Muscle layer of colon (tissue), 2 donors: ENCODE measurements around the gene ANAPC13.

ENCODE experiments used
- H3K27ac ChIP-seq: one replicate; pipeline ENCODE4 v1.7.0; 2013; ENCODE audit warnings: low read depth, mild to moderate bottlenecking, low read length, moderate library complexity
- H3K27me3 ChIP-seq, 2 donors: one replicate each; pipeline ENCODE4 v1.7.0; 2013; ENCODE audit warnings: low read length in 2 of 2, mild to moderate bottlenecking in 2 of 2; ENCODE audit not compliant: insufficient read depth in 2 of 2, control insufficient read depth in 1 of 2
- H3K36me3 ChIP-seq: one replicate; pipeline ENCODE4 v1.7.0; 2013; ENCODE audit warnings: mild to moderate bottlenecking, low read length; ENCODE audit not compliant: insufficient read depth
- H3K4me1 ChIP-seq: one replicate; pipeline ENCODE4 v1.7.0; 2013; ENCODE audit warnings: mild to moderate bottlenecking, low read length; ENCODE audit not compliant: insufficient read depth
- H3K4me3 ChIP-seq, 2 donors: one replicate each; pipeline ENCODE4 v1.7.0; 2013; ENCODE audit warnings: low read length in 2 of 2, low read depth in 1 of 2, mild to moderate bottlenecking in 1 of 2, moderate library complexity in 1 of 2
- H3K9ac ChIP-seq: one replicate; pipeline ENCODE4 v1.7.0; 2013; ENCODE audit warnings: low read length
- H3K9me3 ChIP-seq: one replicate; pipeline ENCODE4 v1.7.0; 2013; ENCODE audit warnings: mild to moderate bottlenecking, low read length
- donor health status: abdominal sarcoma.
- donor health status: Adenocarcinoma of cecum.

Gene ANAPC13

GRCh38 chr3:134485718-134486576, at the start of gene ANAPC13, which contains the start of gene CEP63:
Gene ANAPC13 (minus strand): TSS chr3:134485985. CDS start chr3:134482904, 3,081 bp downstream.
Gene CEP63 (plus strand): TSS chr3:134486057. CDS start chr3:134495321, 9,264 bp downstream.
- Histone ChIP-seq H3K4me1 (peaks cover 25% of the 10 kb centered on the region), H3K9ac (peak within 1 kb of the TSS; percentile 97), H3K27me3 (no peaks in the 10 kb centered on the region), H3K4me3 (peak within 1 kb of the TSS; percentile 86 to 98), H3K27ac (peak within 1 kb of the TSS; percentile 98), H3K9me3 (no peaks in the 10 kb centered on the region), H3K36me3 (peaks cover 18% of the 10 kb centered on the region)

DNA sequence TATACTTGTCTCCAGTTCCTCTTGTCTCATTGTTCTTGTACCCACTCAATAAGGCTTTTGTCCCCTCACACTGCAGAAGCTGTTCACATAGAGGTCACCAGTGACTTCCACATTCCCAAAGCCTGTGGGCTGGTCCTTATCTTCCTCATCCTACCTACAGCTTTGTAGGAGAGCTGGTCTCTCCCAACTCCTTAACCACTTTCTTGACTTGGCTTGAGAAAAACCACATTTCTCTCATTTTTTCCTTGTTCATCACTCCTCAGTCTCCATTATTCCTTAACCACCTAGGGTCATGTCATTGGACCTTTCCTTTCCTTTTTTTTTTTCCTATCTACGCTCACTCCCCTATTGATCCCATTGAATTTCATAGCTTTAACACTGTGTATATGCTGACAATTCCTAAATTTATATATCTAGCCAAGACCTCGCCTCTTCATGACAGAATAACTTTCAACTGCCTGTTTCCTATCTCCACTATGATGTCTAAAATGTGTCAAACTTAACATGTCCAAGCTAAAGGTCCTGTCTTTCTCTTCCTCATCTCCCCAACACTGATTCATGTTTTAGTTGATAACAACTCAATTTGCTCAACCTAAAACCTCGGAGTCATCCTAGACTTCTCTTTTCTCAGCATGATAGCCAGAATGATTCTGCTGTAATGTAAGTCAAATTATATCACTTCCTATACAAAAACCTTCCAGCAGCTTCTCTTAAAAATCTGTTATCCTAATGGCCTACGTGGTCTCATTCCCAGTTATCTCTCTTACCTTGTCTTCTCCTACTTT, 49.6 kb upstream of the ANAPC13 start:
- Histone ChIP-seq H3K27me3 (no peaks in the 10 kb centered on the region), H3K36me3 (peaks cover 25% of the 10 kb centered on the region), H3K4me3 (no peak overlapping the region)

GRCh38 chr3:134533493-134533892, 47.7 kb upstream of the ANAPC13 start:
- Histone ChIP-seq H3K36me3 (peaks cover 25% of the 10 kb centered on the region), H3K27me3 (no peaks in the 10 kb centered on the region), H3K4me1 (no peaks in the 10 kb centered on the region), H3K9me3 (no peaks in the 10 kb centered on the region), H3K9ac (no peak overlapping the region), H3K27ac (no peak overlapping the region), H3K4me3 (no peak overlapping the region)

More for the DNA sequence above, 49.6 kb upstream of the ANAPC13 start:
- no peak overlapping the region for H3K9ac ChIP-seq
- no peaks in the 10 kb centered on the region for H3K9me3 ChIP-seq
- no peak overlapping the region for H3K27ac ChIP-seq
- H3K4me1 ChIP-seq, result no peaks in the 10 kb centered on the region

DNA sequence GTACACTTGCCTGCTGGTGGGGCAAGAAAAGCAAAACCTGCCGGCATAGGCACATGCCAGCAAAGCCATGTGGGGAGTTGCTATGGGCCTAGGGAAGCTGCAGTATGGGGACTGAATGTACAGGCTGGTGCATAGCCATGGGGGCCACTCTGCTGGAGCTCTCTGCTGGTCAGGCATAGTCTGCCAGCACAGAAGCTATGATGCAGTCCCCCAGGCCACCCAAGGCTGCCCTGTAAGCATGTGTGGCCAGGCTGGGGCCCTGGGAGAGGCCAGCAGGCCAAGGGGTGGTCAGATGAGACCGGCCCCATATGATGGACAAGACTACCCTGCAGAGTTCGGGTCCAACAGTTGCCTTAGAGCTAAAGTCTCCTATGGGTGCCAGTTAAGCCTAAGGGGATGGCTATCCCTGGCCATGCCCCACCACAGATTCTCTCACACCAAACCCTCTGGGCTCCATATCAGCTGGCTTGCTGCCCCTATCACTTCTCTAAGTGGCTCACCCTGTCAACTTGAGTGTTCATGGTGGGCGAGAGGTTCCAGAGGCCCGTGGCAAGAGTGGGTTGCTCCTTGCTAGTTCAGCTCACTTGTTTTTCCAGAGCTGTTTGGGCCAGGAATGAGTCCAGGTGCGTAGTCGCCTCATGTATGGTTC, 41.9 kb upstream of the ANAPC13 start:
- Histone ChIP-seq H3K27me3 (no peaks in the 10 kb centered on the region), H3K4me1 (no peaks in the 10 kb centered on the region), H3K9me3 (no peaks in the 10 kb centered on the region), H3K9ac (no peak overlapping the region), H3K27ac (no peak overlapping the region), H3K36me3 (peaks cover under 1% of the 10 kb centered on the region), H3K4me3 (no peak overlapping the region)

- H3K27me3 ChIP-seq, result no peaks in the 10 kb centered on the region
- H3K9me3 ChIP-seq, result no peaks in the 10 kb centered on the region
- H3K4me1 ChIP-seq, result no peaks in the 10 kb centered on the region
- H3K36me3 ChIP-seq, result no peaks in the 10 kb centered on the region
- no peak overlapping the region for H3K9ac ChIP-seq
- H3K4me3 ChIP-seq, result no peak overlapping the region
- no peak overlapping the region for H3K27ac ChIP-seq
These were observed 41.3 kb upstream of the ANAPC13 start for GRCh38 chr3:134527037-134527436.

GRCh38 chr3:134526319-134526718, 40.5 kb upstream of the ANAPC13 start:
- Histone ChIP-seq H3K9ac (no peak overlapping the region), H3K27me3 (no peaks in the 10 kb centered on the region), H3K27ac (no peak overlapping the region), H3K36me3 (no peaks in the 10 kb centered on the region), H3K4me3 (no peak overlapping the region), H3K9me3 (no peaks in the 10 kb centered on the region), H3K4me1 (no peaks in the 10 kb centered on the region)

GRCh38 chr3:134525293-134525692, 39.5 kb upstream of the ANAPC13 start:
- Histone ChIP-seq H3K9ac (no peak overlapping the region), H3K9me3 (no peaks in the 10 kb centered on the region), H3K4me3 (no peak overlapping the region)

GRCh38 chr3:134522541-134522940, 36.8 kb upstream of the ANAPC13 start:
- H3K9ac ChIP-seq, result no peak overlapping the region
- no peaks in the 10 kb centered on the region for H3K4me1 ChIP-seq
- H3K36me3 ChIP-seq, result no peaks in the 10 kb centered on the region
- no peak overlapping the region for H3K4me3 ChIP-seq
- H3K9me3 ChIP-seq, result no peaks in the 10 kb centered on the region
- H3K27me3 ChIP-seq, result no peaks in the 10 kb centered on the region
- H3K27ac ChIP-seq, result no peak overlapping the region

More at GRCh38 chr3:134525293-134525692, 39.5 kb upstream of the ANAPC13 start:
- Histone ChIP-seq H3K27ac (no peak overlapping the region), H3K27me3 (no peaks in the 10 kb centered on the region), H3K4me1 (no peaks in the 10 kb centered on the region), H3K36me3 (no peaks in the 10 kb centered on the region)

DNA sequence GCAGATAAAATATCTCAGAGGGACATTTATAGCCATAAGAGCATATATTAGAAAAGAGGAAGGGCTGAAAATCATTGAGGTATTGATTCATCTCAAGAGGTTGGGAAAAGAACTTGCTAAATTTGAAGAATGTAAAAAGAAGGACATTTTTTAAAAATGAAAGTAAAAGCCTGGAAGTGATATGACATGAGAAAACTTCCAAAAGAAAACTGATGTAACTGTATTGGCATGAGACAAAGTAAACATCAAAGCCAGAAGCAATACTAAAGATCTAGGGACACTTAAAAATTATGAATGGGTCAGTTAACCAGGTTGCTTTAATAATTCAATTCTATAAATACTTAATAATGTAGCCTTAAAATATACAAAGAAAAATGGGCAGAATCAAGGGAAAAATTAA, 32.0 kb upstream of the ANAPC13 start:
- Histone ChIP-seq H3K4me3 (no peak overlapping the region), H3K9ac (no peak overlapping the region), H3K9me3 (no peaks in the 10 kb centered on the region), H3K27me3 (no peaks in the 10 kb centered on the region), H3K27ac (no peak overlapping the region), H3K36me3 (no peaks in the 10 kb centered on the region), H3K4me1 (no peaks in the 10 kb centered on the region)

DNA sequence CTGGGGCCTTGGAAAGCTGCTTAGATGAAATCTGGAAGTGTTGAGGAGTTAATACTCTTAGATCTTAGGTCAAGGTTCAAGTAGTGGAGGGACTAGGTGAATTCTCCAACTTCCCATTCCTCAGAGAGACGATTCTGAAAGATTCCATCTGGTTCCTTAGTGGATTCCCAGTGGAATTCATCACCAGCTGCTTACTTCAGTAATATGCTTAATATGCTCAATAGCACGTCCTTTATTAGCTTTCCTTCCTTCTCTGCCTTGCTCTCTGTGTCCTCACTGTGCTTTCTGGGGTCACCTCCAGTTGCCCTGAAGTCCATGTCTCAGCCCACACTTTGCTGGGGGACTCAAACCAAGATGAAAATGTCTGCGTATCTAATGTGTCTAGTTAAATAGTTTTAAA, 31.1 kb upstream of the ANAPC13 start:
- peaks cover under 1% of the 10 kb centered on the region for H3K36me3 ChIP-seq
- H3K27me3 ChIP-seq, result no peaks in the 10 kb centered on the region
- no peak overlapping the region for H3K4me3 ChIP-seq
- H3K4me1 ChIP-seq, result no peaks in the 10 kb centered on the region
- H3K9ac ChIP-seq, result no peak overlapping the region
- H3K9me3 ChIP-seq, result no peaks in the 10 kb centered on the region
- no peak overlapping the region for H3K27ac ChIP-seq

DNA sequence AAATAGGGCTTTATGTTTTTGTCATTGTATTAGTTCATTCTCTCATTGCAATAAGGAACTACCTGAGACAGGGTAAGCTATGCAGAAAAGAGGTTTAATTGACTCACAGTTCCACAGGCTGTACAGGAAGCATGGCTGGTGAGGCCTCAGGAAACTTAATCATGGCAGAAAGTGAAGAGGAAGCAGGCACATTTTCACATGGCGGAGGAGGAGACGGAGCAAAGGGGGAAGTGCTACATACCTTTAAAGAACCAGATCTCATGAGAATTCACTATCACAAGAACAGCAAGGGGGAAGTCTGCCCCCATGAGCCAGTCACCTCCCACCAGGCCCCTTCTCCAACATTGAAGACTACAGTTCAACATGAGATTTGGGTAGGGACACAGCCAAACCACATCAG, 25.7 kb upstream of the ANAPC13 start:
- no peaks in the 10 kb centered on the region for H3K27me3 ChIP-seq
- H3K4me1 ChIP-seq, result no peaks in the 10 kb centered on the region
- no peaks in the 10 kb centered on the region for H3K9me3 ChIP-seq
- no peak overlapping the region for H3K27ac ChIP-seq
- peaks cover 7% of the 10 kb centered on the region for H3K36me3 ChIP-seq
- H3K4me3 ChIP-seq, result no peak overlapping the region
- H3K9ac ChIP-seq, result no peak overlapping the region
